Mucosa of descending colon (tissue), 3 donors: ENCODE measurements around the gene CFHR5. TPM values are rescaled to one million over a fixed set of nuclear protein-coding genes. Genes with fewer than 3 reads are reported as not detected.
"Not testable (repeated sequence)": the region's sequence is repeated elsewhere in the genome, so short reads cannot be mapped to it uniquely, and the experiment has no call there.

Source experiments
- ATAC-seq: fragments of 200-7000 bp; cut with Tn5 transposase; one replicate; pipeline ENCODE4 v1.9.1; 2020; ENCODE audit warnings: mild to moderate bottlenecking, moderate library complexity
- DNase-seq, 3 donors: peaks; one replicate each; pipeline ENCODE4 v3.0.0-alpha.2; 2020
- H3K36me3 ChIP-seq: fragments of 200-600 bp; one replicate; pipeline ENCODE4 v1.8.0; 2021; ENCODE audit warnings: low read depth, mild to moderate bottlenecking
- H3K4me1 ChIP-seq: fragments of 200-600 bp; one replicate; pipeline ENCODE4 v1.8.0; 2021; ENCODE audit warnings: low read depth, mild to moderate bottlenecking
- H3K4me3 ChIP-seq: fragments of 200-600 bp; one replicate; pipeline ENCODE4 v1.8.0; 2021; ENCODE audit warnings: mild to moderate bottlenecking
- H3K9me3 ChIP-seq: fragments of 200-600 bp; one replicate; pipeline ENCODE4 v1.8.0; 2021; ENCODE audit warnings: mild to moderate bottlenecking
- CTCF ChIP-seq: fragments of 200-600 bp; IDR thresholded peaks from one replicate; pipeline ENCODE4 v1.8.0; 2022; ENCODE audit warnings: antibody characterized with exemption, mild to moderate bottlenecking
- intact Hi-C, 2 donors: fragments of 100-400 bp; cut with DNase I in 1 of 2; cut with micrococcal nuclease in 1 of 2; formaldehyde crosslinking; loops; one replicate each; pipeline versions ENCODE4 v1.11.0 to v1.11.1; 2022; cut with DNase I, micrococcal nuclease
- total RNA-seq, 3 donors: library from RNA; stranded (reverse); fragmentation: NEBNext Ultra II Directional in 2 of 3; extraction: Animal tissue kit (Norgen Biotek cat#: 25700) in 2 of 3; gene quantifications; one replicate each; pipeline versions ENCODE4 v1.2.1 to v1.2.4, GENCODE V29; 2021 to 2023
- donor health status: DM: no; HTN: no; CAD: no; lungs with moderate emphysema.
- donor health status: DM: no; HTN: no; CAD: no.
- donor health status: DM: no; HTN: yes; CAD: no.

Gene CFHR5
- total RNA-seq, 3 donors from 2014 or later: not detected

- H3K9me3 ChIP-seq: no peaks in the 10 kb centered on the region
- no peak overlapping the region for H3K4me3 ChIP-seq
- ATAC-seq (no peak), DNase-seq (no peak)
- H3K4me1 ChIP-seq: no peaks in the 10 kb centered on the region
- H3K36me3 ChIP-seq: no peaks in the 10 kb centered on the region
- TF ChIP-seq CTCF: no peak
- intact Hi-C loops: no loop called here
Measured at GRCh38 chr1:197029749-197030148, 52.4 kb downstream of the CFHR5 start.

- H3K36me3 ChIP-seq, H3K9me3 ChIP-seq, DNase-seq, H3K4me1 ChIP-seq, H3K4me3 ChIP-seq, intact Hi-C loops, ATAC-seq: not testable (repeated sequence)
Measured at GRCh38 chr1:197034631-197035339, 57.4 kb downstream of the CFHR5 start.

- no peak for DNase-seq
- Histone ChIP-seq H3K9me3 (no peaks in the 10 kb centered on the region), H3K4me3 (no peak overlapping the region), H3K4me1 (no peaks in the 10 kb centered on the region), H3K36me3 (no peaks in the 10 kb centered on the region)
- intact Hi-C loops: no loop called here
- TF ChIP-seq CTCF: no peak
- ATAC-seq: no peak
Measured at GRCh38 chr1:197036861-197037260, 59.5 kb downstream of the CFHR5 start.

- TF ChIP-seq CTCF: no peak
- Histone ChIP-seq H3K4me3 (no peak overlapping the region), H3K4me1 (no peaks in the 10 kb centered on the region), H3K9me3 (no peaks in the 10 kb centered on the region), H3K36me3 (no peaks in the 10 kb centered on the region)
- intact Hi-C loops: no loop called here
- no peak for ATAC-seq
- DNase-seq: no peak
Measured at GRCh38 chr1:197041486-197042353, 64.4 kb downstream of the CFHR5 start.

- no peak overlapping the region for H3K4me3 ChIP-seq
- no peaks in the 10 kb centered on the region for H3K36me3 ChIP-seq
- intact Hi-C loops: no loop called here
- H3K4me1 ChIP-seq: no peaks in the 10 kb centered on the region
- no peak for TF ChIP-seq CTCF
- DNase-seq: no peak
- H3K9me3 ChIP-seq: no peaks in the 10 kb centered on the region
- ATAC-seq: no peak
Measured at GRCh38 chr1:197042676-197043341, 65.5 kb downstream of the CFHR5 start.

GRCh38 chr1:197049100-197049499 lies 71.7 kb downstream of the CFHR5 start:
- TF ChIP-seq CTCF: no peak
- no peaks in the 10 kb centered on the region for H3K4me1 ChIP-seq
- intact Hi-C loops: no loop called here
- no peak overlapping the region for H3K4me3 ChIP-seq
- H3K9me3 ChIP-seq: no peaks in the 10 kb centered on the region
- DNase-seq (no peak), ATAC-seq (no peak)
- H3K36me3 ChIP-seq: no peaks in the 10 kb centered on the region
